ENCODE data around the gene SYNPO. TPM values are rescaled to one million over a fixed set of nuclear protein-coding genes. Genes with fewer than 3 reads are reported as not detected.

Gene SYNPO
- total RNA-seq, 1 donor from 2014 or later: 715 TPM

- Histone ChIP-seq H3K9me3 (replicated peaks) (no peaks in the 10 kb centered on the region), H3K27me3 (ENCODE audit: low read depth) (no peaks in the 10 kb centered on the region), H3K36me3 (peaks cover 6% of the 10 kb centered on the region), H3K4me3 (no peak overlapping the region), H3K27ac (replicated peaks) (no peak overlapping the region), H3K4me1 (peaks cover 32% of the 10 kb centered on the region)
- no peak for DNase-seq
- TF ChIP-seq, protein P1, sequence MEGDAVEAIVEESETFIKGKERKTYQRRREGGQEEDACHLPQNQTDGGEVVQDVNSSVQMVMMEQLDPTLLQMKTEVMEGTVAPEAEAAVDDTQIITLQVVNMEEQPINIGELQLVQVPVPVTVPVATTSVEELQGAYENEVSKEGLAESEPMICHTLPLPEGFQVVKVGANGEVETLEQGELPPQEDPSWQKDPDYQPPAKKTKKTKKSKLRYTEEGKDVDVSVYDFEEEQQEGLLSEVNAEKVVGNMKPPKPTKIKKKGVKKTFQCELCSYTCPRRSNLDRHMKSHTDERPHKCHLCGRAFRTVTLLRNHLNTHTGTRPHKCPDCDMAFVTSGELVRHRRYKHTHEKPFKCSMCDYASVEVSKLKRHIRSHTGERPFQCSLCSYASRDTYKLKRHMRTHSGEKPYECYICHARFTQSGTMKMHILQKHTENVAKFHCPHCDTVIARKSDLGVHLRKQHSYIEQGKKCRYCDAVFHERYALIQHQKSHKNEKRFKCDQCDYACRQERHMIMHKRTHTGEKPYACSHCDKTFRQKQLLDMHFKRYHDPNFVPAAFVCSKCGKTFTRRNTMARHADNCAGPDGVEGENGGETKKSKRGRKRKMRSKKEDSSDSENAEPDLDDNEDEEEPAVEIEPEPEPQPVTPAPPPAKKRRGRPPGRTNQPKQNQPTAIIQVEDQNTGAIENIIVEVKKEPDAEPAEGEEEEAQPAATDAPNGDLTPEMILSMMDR (IDR thresholded peaks at IDR 0.05; ENCODE audit: borderline replicate concordance): no peak
- intact Hi-C loops (cut with micrococcal nuclease): loop anchor here (10.0 kb wide), 1 partner anchor 139 kb away; no protein-coding TSS in a partner anchor
These were observed 63.3 kb downstream of the SYNPO start for GRCh38 chr5:150703762-150704161.

- DNase-seq: no peak
- intact Hi-C loops (cut with micrococcal nuclease): loop anchor here (10.0 kb wide), 1 partner anchor 142 kb away; no protein-coding TSS in a partner anchor
These were observed 66.4 kb downstream of the SYNPO start for GRCh38 chr5:150706776-150707390.

More at GRCh38 chr5:150706776-150707390, 66.4 kb downstream of the SYNPO start:
- Histone ChIP-seq H3K27me3 (ENCODE audit: low read depth) (no peaks in the 10 kb centered on the region), H3K27ac (replicated peaks) (no peak overlapping the region), H3K36me3 (peaks cover 33% of the 10 kb centered on the region), H3K9me3 (replicated peaks) (no peaks in the 10 kb centered on the region), H3K4me1 (peaks cover 9% of the 10 kb centered on the region), H3K4me3 (no peak overlapping the region)
- TF ChIP-seq, protein P1 (IDR thresholded peaks at IDR 0.05; ENCODE audit: borderline replicate concordance): no peak

Other genes with a start within 250 kb of the SYNPO start
- gene CD74, start 227.8 kb upstream of the SYNPO start, total RNA-seq: 251 TPM
- 1,202 TPM for gene RPS14, start 190.9 kb upstream of the SYNPO start, total RNA-seq
- 58.9 TPM for gene NDST1, start 132.5 kb upstream of the SYNPO start, total RNA-seq
- 6.2 TPM for gene MYOZ3, start 20.6 kb downstream of the SYNPO start, total RNA-seq
- 25.2 TPM for gene RBM22, start 60.4 kb downstream of the SYNPO start, total RNA-seq
- gene DCTN4, start 118.4 kb downstream of the SYNPO start, total RNA-seq: 43.1 TPM
- 15.7 TPM for gene SMIM3, start 138.1 kb downstream of the SYNPO start, total RNA-seq
- gene IRGM, start 205.9 kb downstream of the SYNPO start, total RNA-seq: not detected

All from left ventricle myocardium inferior (tissue), 1 donor.